HepG2 (cell line): ENCODE results near the gene PTCRA. TPM values are rescaled to one million over a fixed set of nuclear protein-coding genes. Genes with fewer than 3 reads are reported as not detected.
A peak's percentile ranks its signal among the peaks of the same experiment; 100 is the strongest.

ENCODE experiments used
- ATF3 ChIP-seq: sonication (generic); formaldehyde crosslinking; IDR thresholded peaks from 2 replicates; pipeline ENCODE4 v1.4.0; 2020; ENCODE audit warnings: missing genetic modification reagents
- KIAA2018 ChIP-seq: sonication (generic); formaldehyde crosslinking; IDR thresholded peaks from 2 replicates; pipeline ENCODE4 v1.5.0; 2020; ENCODE audit warnings: mild to moderate bottlenecking, missing genetic modification reagents, borderline replicate concordance
- MEF2D ChIP-seq: sonication (generic); formaldehyde crosslinking; IDR thresholded peaks from 2 replicates; pipeline ENCODE4 v1.5.1; 2020; ENCODE audit warnings: mild to moderate bottlenecking, missing genetic modification reagents
- MTA3 ChIP-seq: sonication (generic); formaldehyde crosslinking; IDR thresholded peaks from 2 replicates; pipeline ENCODE4 v1.4.0; 2020; ENCODE audit warnings: missing genetic modification reagents
- MTF2 ChIP-seq: sonication (generic); formaldehyde crosslinking; IDR thresholded peaks from 2 replicates; pipeline ENCODE4 v1.5.0; 2020; ENCODE audit warnings: missing genetic modification reagents, borderline replicate concordance
- MYNN ChIP-seq: sonication (generic); formaldehyde crosslinking; IDR thresholded peaks from 2 replicates; pipeline ENCODE4 v1.4.0; 2020; ENCODE audit warnings: mild to moderate bottlenecking, low read depth, missing genetic modification reagents
- REST ChIP-seq, 2 experiments: IDR thresholded peaks; 2 replicates each; pipeline ENCODE4 v1.6.1; 2011 to 2012; ENCODE audit warnings: low read length in 2 of 2, borderline replicate concordance in 1 of 2, low read depth in 1 of 2, mild to moderate bottlenecking in 1 of 2, moderate library complexity in 1 of 2
- SAP130 ChIP-seq: IDR thresholded peaks from 2 replicates; pipeline ENCODE4 v1.6.1; 2016; ENCODE audit warnings: low read depth
- SP2 ChIP-seq: sonication (generic); formaldehyde crosslinking; IDR thresholded peaks from 2 replicates; pipeline ENCODE4 v1.5.1; 2020; ENCODE audit warnings: mild to moderate bottlenecking, missing genetic modification reagents
- TOPORS ChIP-seq: sonication (generic); formaldehyde crosslinking; IDR thresholded peaks from 2 replicates; pipeline ENCODE4 v1.8.0; 2023; ENCODE audit warnings: mild to moderate bottlenecking, missing genetic modification reagents
- ZNF205 ChIP-seq: IDR thresholded peaks from 2 replicates; pipeline ENCODE4 v1.6.1; 2018; ENCODE audit warnings: missing biosample characterization, missing genetic modification reagents
- ZNF547 ChIP-seq: sonication (generic); formaldehyde crosslinking; IDR thresholded peaks from 2 replicates; pipeline ENCODE4 v1.5.1; 2020; ENCODE audit warnings: mild to moderate bottlenecking, missing genetic modification reagents
- ZNF550 ChIP-seq: sonication (generic); formaldehyde crosslinking; IDR thresholded peaks from 2 replicates; pipeline ENCODE4 v1.4.0; 2020; ENCODE audit warnings: mild to moderate bottlenecking, missing genetic modification reagents, borderline replicate concordance
- ZNF782 ChIP-seq: sonication (generic); formaldehyde crosslinking; IDR thresholded peaks from 2 replicates; pipeline ENCODE4 v1.4.0; 2020; ENCODE audit warnings: missing genetic modification reagents, mild to moderate bottlenecking, borderline replicate concordance
- polyA plus RNA-seq, 8 experiments: library from polyadenylated mRNA; depleted of rRNA in 3 of 8; stranded (reverse) in 7 of 8; unstranded in 1 of 8; fragments of >200 nt; fragmentation: Illumina TruSeq in 4 of 8; extraction: Trizol in 4 of 8; gene quantifications; 2 replicates each; pipeline versions ENCODE4 v1.2.1 to v1.2.3, GENCODE V29; 2011 to 2016; ENCODE audit warnings: low read depth in 4 of 8, missing spikeins in 1 of 8, mixed read lengths in 1 of 8; ENCODE audit not compliant: insufficient read depth in 1 of 8
- total RNA-seq, 5 experiments: library from RNA; depleted of rRNA; stranded (reverse); fragments of >200 nt; fragmentation: Illumina TruSeq; extraction: Trizol; gene quantifications; 2 replicates each; pipeline ENCODE4 v1.2.3, GENCODE V29; 2016; ENCODE audit warnings: low read depth in 1 of 5

PTCRA gene
- total and polyA plus RNA-seq, 2 of the 13 experiments (the other 11 are each of a cell fraction or from before 2014, with no cell fraction given), result not detected

GRCh38 chr6:42928986-42929820 is 13.3 kb downstream of the PTCRA start, which contains the start of gene CNPY3 (continued):
- TF ChIP-seq KIAA2018 (CRISPR knock-in tag) (no peak; the same call in 1 of the 2 replicates), ZNF205 (CRISPR knock-in tag) (peak; percentile 85; the same call in 1 of the 2 replicates), REST (IDR thresholded peaks at IDR 0.05; ENCODE audit: borderline replicate concordance in 1 of 2, low read depth in 1 of 2, low read length in 2 of 2) (0 out of 4 replicates have a peak, but pooled peaks of 1 of the 2 experiments have one; percentile 49), MYNN (CRISPR knock-in tag) (peak; percentile 91), MTF2 (CRISPR knock-in tag) (no peak), MTA3 (CRISPR knock-in tag) (no peak), MEF2D (CRISPR knock-in tag) (peak; percentile 96), ATF3 (CRISPR knock-in tag) (peak; percentile 65; the same call in 1 of the 2 replicates), TOPORS (peak; percentile 99), SP2 (CRISPR knock-in tag) (peak; percentile 92), ZNF550 (CRISPR knock-in tag) (0 out of 2 replicates have a peak, but pooled peaks have one; percentile 22), SAP130 (CRISPR knock-in tag) (peak; percentile 100), ZNF547 (CRISPR knock-in tag) (peak; percentile 100), ZNF782 (CRISPR knock-in tag) (peak; percentile 99)
